SKM-1 treated with dmso at 0.1 percent for 144 hours (cell line): ENCODE results near the gene CAMSAP1.

Experiments
- DNase-seq: peaks from one replicate; lab custom pipeline; 2025; ENCODE audit not compliant: unreplicated experiment; lab: John Stamatoyannopoulos, UW

Gene CAMSAP1

GRCh38 chr9:135815830-135816650 is 91.3 kb downstream of the CAMSAP1 start:
- no peak for DNase-seq

GRCh38 chr9:135815413-135815812 is 91.9 kb downstream of the CAMSAP1 start:
- DNase-seq, result no peak

GRCh38 chr9:135814421-135815095 is 92.8 kb downstream of the CAMSAP1 start:
- no peak for DNase-seq

- no peak for DNase-seq
Measured at GRCh38 chr9:135813671-135814290, 93.6 kb downstream of the CAMSAP1 start.

- DNase-seq, result no peak
Measured at GRCh38 chr9:135812961-135813360, 94.4 kb downstream of the CAMSAP1 start.

- no peak for DNase-seq
Measured at GRCh38 chr9:135811801-135812200, 95.5 kb downstream of the CAMSAP1 start.

- DNase-seq, result no peak
Measured at GRCh38 chr9:135810806-135811575, 96.4 kb downstream of the CAMSAP1 start.

- no peak for DNase-seq
Measured at GRCh38 chr9:135809166-135809565, 98.2 kb downstream of the CAMSAP1 start.

- no peak for DNase-seq
Measured at GRCh38 chr9:135805422-135806022, 101.8 kb downstream of the CAMSAP1 start.

GRCh38 chr9:135804581-135805421 is 102.5 kb downstream of the CAMSAP1 start:
- no peak for DNase-seq

GRCh38 chr9:135803441-135803840 is 103.9 kb downstream of the CAMSAP1 start:
- no peak for DNase-seq

GRCh38 chr9:135802876-135803419 is 104.4 kb downstream of the CAMSAP1 start:
- no peak for DNase-seq

- no peak for DNase-seq
Measured at GRCh38 chr9:135801070-135801469, 106.3 kb downstream of the CAMSAP1 start.

GRCh38 chr9:135799261-135799660 is 108.1 kb downstream of the CAMSAP1 start:
- DNase-seq, result no peak

GRCh38 chr9:135798263-135798585 is 109.1 kb downstream of the CAMSAP1 start:
- no peak for DNase-seq

- DNase-seq, result peak; percentile 12
Measured at GRCh38 chr9:135797507-135798262, 109.7 kb downstream of the CAMSAP1 start.

GRCh38 chr9:135796784-135797485 is 110.4 kb downstream of the CAMSAP1 start:
- DNase-seq, result no peak

GRCh38 chr9:135795391-135795790 is 112.0 kb downstream of the CAMSAP1 start:
- no peak for DNase-seq
